ENCODE results near the gene NPHP3.

NPHP3 gene

DNA sequence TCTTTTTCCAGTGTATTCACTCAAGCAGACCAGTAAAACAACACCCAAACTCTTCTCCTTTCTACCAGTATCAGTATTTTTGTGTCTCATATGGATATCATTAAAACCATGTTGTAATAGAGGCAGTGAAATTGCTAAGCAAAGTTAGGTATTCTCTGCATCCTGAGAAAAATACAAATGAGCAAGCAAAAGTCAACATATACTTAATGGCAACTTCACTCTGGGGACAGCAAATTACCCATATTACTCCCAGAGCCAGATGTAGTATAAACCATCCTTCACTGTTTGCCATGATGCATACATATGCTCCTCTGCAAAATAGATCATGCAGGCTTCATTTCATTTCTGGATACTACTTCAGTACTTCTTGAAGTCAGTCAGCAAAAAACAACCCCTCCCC is 40.0 kb downstream of the NPHP3 start:
- DNase-seq, result no peak

DNA sequence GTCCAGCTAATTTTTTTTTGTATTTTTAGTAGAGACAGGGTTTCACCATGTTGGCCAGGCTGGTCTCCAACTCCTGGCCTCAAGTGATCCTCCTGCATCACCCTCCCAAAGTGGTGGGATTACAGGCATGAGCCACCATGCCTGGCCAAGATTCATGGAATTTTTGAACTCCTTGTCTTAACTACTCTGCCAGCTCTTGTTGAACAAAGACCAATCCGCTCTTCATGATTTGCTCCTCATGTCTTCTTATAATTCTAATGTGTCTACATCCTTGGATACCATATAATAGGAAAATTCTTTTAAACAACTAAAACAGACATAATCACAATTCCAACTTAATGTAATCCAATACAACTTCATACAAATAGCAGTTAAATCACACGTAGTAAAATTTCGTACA is 40.8 kb downstream of the NPHP3 start:
- DNase-seq, result no peak

DNA sequence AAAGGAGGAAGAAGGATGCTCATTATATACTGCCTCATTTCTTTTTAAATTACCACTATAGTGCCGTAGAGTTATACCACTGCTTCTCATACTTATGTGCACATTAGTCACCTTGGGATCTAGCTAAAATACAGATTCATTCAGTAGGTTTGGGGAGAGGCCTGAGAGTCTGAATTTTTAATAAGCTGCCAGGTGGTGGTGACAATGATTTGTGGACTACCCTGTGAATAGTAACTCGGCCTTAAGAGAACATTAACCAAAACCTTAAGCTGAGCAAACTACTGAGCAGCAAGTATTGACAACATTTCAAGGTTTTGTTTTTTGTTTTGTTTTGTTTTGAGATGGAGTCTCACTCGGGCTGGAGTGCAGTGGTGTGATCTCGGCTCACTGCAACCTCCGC is 42.3 kb downstream of the NPHP3 start:
- DNase-seq, result no peak

DNA sequence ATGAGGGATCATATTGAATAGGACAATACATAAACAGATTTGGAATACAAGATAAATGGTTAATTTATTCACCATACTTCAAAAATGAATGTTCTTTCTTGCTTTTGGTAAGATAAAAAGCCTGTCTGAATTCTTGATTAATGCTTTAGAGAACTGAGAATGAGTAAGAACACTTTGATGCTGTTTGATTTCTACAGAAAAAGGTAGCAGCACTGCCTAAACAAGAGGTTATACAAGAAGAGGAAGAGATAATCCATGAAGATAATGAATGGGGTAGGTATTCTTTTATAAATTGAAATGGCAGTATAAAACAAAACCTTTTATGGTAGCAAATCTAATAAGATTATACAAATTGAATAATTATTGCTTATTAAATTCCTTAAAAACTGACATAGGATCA is 46.8 kb downstream of the NPHP3 start:
- no peak for DNase-seq

DNA sequence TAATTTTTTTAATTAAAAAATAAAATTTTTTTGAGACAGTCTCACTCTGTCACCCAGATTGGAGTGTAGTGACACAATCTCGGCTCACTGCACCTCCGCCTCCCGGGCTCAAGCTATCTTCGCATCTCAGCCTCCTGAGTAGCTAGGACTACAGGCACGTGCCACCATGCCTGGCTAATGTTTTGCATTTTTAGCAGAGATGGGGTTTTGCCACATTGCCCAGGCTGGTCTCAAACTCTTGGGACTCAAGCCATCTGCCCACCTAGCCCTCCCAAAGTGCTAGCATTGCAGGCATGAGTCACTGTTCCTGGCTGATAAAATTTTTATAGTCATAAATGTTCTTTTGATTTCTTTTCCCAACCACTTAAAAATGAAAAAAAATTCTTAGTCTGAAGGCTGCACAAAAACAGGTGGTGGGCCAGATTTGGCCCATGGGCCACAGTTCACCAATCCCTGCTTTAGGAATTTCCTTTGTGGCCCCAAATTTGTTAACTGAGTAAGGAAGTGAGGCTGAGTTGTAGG is 52.9 kb downstream of the NPHP3 start:
- DNase-seq, result no peak

DNA sequence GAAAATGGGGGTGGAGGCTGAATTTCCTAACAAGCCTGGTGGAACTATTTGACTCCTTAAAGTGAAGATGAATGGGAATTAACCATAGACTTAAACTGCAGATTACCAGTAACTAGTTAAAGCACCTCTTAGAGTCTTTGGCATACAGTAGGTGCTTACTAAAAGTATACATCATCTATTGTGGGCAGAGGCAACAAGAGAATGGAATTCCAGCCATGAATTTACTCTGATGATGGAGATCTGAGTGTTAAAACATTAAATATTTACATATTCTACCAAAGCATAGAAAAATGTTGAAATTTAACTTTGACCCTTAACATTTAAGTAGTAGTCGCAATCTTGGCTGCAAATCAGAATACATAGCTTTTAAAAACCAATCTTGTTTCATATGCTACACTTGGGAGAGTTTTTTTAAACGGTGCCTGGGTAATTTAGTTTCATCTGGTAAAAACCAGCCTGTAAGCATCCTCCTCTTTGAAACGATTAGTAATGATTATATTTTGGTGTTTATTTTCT is 56.9 kb downstream of the NPHP3 start:
- DNase-seq, result no peak

DNA sequence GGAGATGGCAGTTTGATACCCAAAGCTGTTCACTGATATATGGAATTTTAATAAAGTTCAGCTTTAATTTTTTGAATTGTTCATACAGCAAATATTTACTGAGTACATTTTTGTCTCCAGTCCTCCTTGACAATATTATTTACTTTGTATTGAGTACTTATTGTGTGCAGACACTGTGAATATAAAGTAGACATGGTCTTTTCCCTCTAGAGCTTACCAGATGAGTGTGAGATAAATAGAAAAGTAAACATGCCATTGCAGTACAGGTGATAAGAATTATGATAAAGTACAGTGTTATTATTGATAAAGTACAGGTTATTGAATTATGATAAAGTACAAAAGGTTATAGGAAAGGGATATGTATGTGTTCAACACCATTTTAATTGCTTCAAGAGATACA is 60.0 kb downstream of the NPHP3 start:
- no peak for DNase-seq

DNA sequence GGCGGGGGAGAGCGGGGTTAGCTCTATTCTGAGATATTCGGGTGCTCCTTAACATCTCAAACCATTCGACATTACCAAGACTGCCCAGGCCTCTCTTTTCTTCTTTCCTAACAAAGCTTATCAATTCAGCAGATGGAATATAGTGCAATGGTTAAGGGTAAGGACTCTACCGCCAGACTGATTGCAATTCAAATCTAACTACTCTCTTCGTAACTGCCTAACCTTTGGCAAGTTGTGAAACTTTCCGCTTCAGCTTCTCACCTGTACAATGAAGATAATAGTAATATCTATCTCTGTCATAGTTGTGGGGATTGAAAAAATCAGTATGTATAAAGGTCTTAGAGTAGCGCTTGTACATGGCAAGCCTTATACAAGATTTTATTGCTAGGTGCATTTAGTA is 61.1 kb downstream of the NPHP3 start:
- DNase-seq, result no peak

DNA sequence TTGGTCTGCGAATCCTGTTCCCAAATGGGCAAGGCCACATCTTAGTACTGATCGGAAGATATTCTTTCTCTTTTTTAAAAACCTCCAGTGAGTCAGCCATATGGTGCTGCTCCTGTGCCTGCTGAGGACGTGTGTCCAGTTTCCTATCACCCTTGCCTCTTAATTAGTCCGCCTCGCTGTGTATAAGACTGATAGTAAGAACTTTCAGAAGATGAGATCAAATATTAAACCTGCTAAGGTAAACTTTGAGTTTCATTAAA is 61.5 kb downstream of the NPHP3 start:
- DNase-seq, result no peak

DNA sequence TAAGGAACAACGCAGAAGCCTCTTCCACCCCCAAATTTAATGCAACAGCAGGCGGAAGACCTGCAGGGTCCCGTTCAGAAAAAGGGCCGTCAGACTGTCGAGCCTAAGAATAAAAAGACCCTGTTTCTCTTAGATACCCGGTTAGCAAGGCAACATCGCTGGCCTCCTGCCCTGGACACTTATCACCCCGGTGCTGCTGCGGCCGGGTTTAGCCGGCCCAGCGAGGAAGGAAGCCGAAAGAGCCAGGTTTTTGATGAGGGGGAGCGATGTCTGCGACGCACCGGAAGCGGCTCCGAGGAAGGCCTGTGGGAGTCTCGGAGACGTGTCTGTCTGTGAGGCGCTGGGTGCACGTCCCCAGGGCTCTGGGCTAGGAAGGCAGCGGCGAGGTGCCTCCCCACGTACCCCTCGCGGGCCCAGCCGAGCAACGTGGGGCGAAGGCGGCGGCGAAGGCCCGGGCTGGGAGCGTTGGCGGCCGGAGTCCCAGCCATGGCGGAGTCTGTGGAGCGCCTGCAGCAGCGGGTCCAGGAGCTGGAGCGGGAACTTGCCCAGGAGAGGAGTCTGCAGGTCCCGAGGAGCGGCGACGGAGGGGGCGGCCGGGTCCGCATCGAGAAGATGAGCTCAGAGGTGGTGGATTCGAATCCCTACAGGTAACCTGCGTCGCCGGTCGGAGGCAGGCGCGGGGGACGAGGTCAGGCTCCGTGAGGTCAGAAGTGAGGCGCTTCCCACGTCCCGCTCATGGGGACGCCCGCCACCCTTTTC is 62.0 kb downstream of the NPHP3 start, which contains the start of gene UBA5:
Gene UBA5, plus strand, starts transcription at position 278 of the 759 bp plus-strand sequence. Its CDS starts 209 bp downstream, at position 487.
- DNase-seq, result no peak

DNA sequence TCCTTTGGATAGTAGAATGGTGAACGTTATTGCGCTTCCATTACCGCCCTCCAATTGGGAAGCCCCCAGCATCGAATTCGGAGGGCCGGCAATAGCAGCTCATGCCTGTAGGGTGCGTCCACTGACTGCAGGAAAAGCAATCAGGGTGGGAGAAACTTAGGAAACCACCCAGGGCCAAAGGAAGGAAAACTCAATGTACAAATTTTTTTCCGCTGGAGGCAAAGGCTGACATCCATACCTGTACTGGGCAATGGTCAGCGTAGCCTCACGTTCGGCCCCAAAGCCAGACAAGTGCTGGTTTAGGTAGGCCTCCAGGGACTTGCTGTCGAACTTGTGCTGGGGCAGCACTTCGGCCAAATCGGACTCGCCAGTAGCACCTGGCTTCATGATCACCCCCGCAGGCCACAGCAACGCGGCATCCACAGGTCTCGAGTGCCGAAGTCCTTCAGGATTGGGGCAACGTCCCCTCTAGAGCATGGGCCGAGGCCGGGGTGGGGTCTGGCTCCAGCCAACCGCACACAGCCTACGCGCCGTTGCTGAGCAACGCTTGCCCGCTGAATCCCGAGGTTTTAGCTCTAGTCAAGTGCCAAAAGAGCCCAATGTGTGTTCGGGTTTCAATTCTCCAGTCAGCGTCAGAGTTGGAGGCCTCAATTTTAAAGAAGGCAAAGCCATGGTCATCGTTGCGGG is 62.7 kb downstream of the NPHP3 start, which contains the start of gene ACAD11:
Gene ACAD11, minus strand, starts transcription at position 445 of the 687 bp plus-strand sequence. Its CDS starts 58 bp downstream, at position 387.
- no peak for DNase-seq

DNA sequence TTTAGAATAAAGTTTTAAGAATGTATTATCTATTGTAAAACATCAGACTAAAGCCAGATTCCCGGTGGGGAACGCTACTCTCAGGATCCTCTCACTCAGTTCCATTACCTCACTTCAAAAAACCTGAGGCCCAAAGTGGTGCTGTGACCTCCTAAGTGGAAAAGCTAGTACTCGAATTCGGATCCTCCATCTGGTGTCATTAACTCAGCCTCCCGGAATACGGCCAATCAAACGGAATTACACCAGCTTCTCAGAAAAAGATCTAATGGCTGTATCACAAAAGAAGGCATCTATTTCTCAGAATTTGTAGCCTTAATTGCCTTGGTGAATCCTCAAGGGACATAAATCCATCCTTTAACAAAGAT is 63.2 kb downstream of the NPHP3 start:
- DNase-seq, result no peak

DNA sequence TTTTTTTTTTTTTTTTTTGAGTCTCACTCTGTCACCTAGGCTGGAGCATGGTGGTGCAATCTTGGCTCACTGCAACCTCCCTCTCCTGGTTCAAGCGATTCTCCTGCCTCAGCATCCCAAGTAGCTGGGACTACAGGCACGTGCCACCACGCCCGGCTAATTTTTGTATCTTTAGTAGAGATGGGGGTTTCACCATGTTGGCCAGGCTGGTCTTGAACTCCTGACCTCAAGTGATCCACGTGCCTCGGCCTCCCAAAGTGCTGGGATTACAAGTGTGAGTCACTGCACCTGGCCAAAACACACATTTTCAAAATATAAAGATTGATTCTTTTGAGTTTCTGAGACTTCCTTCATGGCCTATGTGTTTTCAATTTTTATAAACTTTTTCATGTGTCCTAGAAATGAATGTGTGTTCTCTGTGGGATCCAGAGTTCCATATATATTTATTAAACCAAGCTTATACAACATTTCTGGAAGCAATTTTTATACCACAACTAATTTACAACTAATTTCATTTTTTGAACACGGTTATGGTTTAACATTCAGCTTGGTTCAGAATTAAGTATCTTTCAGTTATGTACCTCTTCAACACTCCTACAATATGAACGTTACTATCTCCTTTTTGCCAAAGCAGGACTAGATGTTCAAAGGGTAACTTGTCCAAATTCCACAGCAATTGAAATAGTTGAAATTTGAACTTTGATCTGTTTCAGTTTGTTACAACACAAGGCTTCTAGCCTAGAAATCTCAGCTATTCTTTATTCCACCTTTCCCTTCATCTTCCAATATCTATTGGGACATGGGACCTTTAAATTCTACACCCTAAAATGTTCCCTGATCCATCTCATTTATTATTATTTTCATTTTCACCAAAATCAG is 64.1 kb downstream of the NPHP3 start:
- DNase-seq, result no peak

DNA sequence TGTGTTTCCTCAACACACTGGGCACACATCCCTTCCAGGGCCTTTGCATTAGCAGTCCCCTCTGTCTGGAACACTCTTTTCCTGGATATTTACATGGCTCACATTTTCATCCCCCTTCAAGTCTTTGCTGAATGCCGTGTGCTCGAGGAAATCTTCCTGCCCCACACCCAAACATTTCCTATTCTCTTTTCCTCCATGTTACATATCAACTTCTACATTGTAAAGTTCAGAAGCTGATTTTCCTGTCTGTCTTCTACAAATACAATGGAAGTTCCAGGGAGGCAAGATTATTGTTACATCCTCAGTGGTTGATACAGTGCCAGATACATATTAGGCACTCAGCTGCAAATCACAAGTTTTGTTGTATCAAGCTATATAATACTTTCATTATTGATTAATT is 66.7 kb downstream of the NPHP3 start:
- no peak for DNase-seq

DNA sequence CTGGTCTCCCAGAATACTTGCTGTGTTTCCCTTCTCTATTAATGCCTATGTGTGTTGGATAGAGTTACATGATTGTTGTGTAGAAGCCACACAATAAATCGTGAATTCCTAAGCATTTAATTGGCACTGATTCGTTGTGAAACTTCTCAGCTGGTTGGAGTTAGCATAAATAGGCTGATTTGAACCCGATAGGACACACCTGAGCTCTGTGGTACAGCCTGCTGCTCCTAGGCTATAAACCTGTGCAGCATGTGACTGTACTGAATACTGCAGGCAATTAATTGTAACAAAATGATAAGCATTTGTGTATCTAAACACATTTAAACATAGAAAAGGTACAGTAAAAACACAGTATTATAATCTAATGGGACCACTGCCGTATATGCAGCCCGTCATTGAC is 67.5 kb downstream of the NPHP3 start:
- no peak for DNase-seq

DNA sequence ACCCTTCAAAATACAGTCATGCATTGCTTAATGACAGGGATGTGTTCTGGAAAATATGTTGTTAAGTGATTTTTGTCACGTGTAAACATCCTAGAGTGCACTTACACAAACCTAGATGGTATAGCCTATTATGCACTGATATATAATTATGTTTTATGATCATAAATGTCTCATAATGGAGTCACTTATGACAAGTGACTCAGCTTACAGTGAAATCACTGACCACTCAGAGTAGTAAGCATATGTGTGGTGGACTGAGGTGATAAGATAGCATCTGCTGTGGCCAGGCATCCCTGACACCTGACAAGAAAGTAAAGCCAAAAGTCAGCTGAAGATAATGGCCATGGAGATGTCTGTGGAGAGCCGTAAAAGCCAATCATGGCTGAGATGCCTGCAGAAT is 68.0 kb downstream of the NPHP3 start:
- DNase-seq, result peak; percentile 65

DNA sequence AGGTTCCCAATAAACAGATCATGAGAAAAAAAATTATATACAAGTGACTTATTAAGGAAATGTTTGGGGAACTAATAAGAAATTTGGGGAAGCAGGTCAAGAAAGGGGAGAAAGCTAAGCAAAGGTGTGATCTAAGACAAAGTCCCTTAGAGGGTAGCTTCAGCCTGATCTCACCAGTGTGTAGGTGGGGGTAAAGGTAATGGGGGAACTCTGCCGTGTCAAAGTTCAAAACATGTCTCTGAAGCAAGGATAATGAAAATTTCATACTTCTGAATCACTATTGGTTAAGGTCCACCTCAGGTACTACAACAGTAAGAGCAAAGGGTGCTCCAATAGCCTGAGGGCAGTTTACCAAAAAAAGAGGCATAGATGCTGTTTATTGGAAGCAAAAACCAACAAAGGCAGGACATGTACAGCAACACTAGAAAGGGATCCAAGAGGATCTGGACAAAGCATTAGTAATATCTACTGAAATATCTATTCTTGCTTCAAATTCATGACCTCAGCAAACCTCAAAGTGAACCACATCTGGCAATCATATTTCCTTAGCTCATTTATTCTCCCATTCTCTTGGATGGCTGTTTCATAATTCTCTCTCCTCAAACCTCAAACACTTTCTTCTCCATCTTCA is 69.5 kb downstream of the NPHP3 start:
- no peak for DNase-seq

DNA sequence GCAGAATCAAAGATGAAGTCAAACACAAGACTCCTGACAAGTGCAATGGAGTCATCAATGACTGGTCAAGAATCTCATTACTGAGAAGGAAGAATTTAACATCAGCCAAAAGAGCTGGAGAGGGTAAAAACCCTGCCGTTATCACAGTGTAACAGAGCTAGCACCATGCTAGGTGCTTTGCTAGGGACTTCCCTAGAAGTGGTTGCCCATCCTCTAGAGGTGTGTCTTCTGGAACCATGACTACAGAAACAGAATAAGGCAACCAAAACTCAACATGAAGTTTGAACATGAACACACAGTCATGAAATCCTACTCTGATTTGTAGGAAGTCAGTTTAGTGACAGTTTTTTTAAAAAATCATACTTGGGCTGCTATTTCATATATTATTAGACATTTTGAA is 72.1 kb downstream of the NPHP3 start:
- DNase-seq, result no peak

DNA sequence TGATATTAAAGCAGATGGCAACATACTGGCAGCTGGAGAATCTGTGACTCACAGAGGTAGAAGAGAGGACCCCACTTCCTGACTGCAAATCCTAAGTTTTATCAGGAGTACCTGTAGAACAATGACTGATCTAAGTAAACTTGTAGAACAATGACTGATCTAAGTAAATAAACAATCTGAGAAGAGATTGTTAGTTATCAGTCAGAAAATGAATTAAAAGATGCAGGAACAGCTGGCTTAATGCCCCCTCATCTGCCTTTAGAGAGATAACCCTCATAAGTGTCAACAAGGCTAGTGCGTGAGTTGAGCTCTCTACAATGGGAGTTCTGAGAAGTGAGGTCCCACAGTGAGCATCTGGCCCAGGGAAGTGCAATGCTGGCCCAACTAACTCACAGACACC is 77.2 kb downstream of the NPHP3 start:
- DNase-seq, result no peak

DNA sequence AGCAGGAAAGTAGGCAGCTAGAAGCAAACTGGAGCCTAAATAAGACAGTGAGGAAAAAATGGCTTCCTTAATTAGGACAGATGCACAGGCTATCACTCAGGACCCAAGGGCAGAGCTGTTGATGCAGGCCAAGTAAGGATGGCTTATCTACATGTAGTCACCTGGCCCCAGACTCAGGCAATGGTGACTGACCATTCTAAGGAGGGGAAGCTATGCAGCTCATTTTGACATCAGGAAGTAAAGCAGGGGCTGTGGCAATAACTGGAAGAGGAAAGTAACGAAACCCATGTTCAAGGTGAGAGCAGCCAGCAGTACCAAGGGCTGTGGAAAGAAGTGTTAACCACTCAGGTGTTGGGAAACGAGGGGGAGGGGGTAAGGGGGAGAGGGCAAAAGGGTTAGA is 78.8 kb downstream of the NPHP3 start:
- no peak for DNase-seq

DNA sequence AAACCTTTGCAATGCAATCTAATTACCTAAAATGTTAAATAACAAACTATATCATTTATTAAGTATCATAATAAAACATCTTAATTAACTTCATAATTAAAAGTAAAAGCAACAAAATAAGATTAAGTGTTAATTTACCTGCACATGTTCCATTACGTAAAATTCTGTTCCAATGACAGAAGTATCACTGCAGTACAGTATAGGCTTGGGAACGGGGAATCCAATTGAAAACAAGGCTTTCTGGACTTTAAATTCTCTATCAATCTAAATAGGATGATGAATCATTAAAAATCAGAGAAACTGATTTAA is 79.7 kb downstream of the NPHP3 start:
- no peak for DNase-seq

DNA sequence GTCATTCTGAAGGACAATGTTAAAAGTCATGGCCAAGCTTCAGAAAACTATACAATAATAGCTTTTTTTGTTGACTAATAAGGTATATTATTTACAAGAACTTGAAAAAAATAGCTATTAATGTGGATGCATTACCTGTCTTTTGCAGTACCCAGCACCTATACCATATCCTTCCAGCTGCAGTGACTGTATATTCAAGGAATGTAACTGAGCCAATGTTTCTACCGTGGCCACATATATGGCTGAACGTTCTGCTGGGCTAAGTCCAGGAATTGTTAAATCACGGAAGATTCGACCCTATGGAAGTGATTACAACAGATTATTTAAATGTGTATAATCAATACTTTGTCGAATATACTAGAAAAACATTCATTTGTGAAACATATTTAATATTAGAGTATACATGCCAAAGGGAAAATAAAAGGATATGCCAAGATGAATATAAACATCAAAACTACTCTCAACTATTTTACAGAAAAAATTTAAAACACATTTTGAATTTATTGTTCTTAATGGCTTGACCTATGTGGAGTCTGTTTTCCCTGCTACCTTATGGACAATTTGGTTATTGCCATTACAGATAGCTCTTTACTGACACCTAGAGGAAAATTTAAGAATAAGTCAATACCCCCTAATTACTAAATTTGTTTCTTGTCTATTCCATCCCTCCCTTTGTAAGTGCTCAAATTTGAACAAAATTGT is 80.2 kb downstream of the NPHP3 start:
- no peak for DNase-seq
